GM18519 (cell line): ENCODE results near the gene BEGAIN.

Experiments used
- ATAC-seq: cut with Tn5 transposase; IDR thresholded peaks from one replicate; pipeline ENCODE4 v1.9.1; 2021; ENCODE audit warnings: mild to moderate bottlenecking, moderate library complexity; ENCODE audit not compliant: unreplicated experiment, low FRiP score

The BEGAIN gene

DNA sequence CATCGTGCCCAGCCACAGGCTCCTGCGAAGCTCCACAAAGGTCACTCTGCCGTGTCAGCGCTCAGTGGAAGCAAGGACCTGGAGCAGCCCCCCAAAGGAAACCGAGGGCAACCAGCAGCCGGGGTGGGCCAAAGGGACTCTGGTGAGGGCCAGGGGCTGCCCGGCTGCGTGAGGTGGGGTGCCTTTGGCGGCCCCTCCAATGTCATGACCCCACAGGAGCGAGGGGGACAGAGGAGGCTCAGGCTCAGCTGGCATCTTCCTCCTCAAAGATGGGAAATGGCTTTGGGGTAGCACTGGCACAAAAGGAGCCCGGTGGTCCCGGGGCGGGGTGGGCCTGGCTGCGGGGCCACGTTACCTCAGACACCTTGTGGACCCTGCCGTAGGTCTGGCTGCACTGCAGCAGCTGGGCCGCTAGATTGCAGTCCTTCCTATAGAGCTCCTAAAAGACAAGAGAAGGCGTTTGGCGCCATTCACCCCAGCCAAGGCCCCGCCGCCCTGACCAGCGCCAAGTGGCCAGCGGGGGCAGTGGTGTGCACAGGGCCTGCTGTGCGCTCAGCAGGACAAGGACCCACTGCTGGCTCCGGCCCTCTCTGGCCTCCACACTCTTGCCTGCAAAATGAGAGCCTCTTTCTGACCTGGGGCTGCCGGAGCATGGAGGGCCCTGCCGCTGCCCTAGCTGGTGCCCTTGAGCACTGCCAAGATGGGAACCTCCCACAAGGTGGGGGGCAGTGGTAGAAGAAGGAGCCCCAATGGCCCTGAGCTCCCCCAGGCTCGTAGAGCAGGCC, 46.9 kb downstream of the BEGAIN start:
- ATAC-seq: no peak

DNA sequence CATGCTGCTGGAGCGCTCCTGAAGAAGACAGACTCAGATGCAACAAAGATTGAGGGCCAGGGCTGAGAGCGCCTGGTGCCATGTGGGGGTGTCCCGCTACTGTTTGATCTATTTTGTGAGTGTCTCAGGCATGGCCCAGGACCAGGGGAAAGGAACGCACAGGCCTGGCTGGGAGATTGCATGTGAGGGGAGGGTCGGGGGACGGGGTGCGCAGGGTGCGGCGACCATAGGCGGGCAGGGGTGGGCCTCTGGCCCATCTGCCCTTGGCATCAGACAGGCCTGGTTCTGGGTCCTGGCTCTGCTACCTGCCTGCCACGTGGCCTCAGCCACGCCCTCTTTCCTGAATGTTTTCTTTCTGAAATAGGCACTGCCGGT, 47.5 kb downstream of the BEGAIN start:
- no peak for ATAC-seq

DNA sequence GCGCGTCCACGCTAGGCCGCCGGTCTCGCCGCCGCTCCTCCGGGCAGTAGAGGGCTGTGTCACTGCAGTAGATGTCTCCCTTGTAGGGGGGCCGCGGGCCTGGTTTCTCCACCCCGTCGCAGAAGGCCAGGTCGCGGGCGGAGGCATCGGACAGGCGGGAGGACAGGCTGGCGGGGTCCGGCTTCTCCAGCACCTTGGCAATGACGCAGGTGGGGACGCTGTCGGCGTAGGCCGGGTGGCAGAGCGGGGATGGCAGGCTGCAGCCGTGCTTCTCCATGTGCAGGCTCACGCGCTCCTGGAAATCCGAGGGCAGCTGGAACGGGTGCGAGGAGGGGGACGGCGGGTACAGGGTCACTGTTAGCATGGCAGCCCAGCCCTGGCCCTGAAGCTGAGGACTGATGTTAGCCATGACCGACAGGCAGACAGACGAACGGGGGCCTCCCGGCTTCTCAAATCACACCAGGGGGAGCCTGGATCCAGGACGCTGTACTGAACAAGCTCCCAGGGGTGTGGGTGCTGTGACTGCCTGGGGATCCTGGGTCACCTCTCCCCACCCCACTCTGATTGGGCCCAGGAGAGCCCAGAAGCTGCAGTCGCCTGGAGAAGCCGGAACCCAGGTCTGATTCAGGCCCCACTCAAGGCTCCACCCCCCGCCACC, 48.1 kb downstream of the BEGAIN start:
- no peak for ATAC-seq

DNA sequence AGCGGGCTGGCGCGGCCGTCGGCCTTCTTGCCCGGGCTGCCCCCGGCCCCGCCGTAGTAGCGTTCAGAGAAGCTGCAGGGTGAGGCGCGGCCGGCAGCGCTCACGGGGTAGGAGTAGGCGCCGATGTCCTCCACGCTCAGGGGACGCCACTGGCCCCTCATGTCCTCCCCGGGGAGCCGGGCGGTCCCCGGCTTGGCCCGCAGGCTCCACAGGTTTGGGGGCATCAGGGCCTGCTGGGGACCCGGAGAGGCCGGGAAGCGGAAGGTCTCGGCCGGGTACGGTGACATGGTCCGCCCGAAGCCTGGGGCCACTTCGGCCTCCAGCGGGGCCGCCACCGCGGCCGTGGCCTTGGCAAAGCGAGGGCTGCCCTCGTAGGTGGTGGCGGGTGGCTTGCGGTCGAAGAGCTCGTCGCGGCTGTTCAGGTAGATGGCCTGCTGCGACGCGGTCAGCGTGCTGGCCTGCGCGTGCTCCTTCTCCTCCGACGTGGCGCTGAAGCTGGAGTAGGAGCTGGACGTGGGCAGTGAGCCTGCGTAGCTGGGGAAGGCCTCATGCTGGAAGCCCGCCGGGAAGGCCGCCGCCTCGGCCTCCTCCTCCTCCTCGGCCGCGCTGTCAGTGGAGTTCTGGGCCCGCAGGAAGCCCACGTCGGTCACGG, 48.7 kb downstream of the BEGAIN start:
- ATAC-seq: no peak

DNA sequence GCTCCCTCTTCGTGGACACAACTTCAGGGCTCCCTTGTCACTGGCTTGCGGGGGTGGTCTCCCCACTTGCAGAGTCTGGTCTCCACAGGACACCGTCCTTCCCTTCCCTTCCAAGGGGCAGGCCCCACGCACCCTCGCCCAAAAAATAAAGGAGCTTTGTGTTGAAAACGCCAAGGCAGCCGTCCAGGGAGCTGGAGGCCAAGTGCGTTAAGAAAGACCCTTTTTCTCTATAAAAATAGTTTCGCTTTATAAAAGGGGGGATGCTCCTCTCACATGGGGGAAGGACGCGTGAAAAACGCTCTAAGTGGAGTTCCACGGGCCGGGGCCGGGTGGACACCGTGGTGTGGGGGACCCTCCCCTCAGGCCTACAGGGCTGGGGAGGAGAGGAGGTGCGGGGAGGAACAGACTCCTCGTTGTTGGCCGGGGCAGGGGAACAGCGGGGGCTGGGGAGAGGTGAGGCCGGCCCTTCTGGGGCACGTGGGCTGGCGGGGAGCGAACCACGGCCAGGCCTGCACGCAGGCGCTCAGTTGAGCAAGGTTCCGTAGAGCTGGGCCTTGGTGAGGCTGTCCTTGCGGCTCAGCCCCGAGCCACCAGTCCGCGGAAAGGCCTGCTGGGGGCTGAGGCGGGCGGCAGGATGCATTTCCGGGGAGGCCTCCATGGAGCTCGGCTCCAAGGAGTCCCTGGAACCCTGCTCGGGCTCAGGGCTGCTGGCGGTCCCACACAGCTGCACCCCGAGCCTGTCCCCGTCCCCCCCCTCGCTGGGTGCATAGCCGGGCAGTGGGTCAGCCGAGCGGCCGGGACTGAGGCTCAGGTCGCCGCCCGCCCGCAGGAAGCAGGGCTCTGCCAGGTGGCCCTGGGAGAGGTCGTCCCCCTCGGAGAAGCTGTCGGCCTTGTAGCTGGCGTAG, 49.5 kb downstream of the BEGAIN start:
- no peak for ATAC-seq

DNA sequence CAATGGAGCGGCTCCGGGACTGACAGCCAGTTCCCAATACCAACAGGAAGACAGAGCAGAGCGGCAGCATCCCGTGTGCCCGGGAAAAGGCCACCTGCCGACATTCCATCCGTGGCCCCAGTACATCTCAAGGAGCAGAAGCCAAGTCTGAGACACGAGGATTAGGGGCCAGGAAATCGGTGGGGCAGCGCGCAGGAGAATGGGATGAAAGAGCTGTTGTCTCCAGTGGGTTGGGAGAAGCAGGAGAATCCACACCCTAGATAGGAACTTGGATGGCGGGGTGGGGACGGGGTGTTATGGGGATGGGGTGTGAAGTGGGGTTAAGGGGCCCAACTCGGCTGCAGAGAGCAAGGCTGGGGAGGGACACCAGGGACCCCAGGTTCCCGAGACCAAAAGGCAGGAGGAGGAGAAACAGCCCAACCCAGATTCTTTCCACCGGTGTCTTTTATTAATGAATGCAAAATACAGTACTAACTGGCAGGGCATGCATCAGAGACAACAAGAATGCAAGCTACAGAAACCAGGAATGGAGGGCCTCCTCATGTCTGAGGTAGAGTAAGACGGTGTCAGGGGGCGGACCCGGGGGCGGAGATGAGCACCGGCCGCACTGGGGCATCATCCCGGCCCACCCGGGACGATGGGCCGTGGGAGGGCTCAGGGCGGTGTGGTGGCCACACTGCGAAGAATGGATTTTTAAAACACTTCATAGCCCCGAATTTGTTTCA, 50.3 kb downstream of the BEGAIN start:
- no peak for ATAC-seq

DNA sequence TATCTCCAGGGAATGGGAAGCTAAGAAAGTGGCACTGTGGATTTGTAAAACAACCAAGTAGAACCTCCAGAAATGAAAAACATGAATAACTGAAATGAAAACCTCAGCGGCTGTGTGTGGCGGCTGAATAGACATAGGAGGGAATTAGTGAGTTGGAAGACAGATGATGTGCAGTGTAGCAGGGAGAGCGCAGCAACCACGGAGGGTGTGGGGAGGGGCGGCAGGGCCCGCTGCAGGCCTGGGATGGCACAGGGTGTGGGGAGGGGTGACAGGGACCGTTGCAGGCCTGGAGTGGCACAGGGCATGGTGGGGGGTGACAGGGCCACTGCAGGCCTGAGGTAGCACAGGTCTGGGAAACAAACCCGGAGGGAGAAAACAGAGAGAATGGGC, 51.1 kb downstream of the BEGAIN start:
- ATAC-seq: no peak

DNA sequence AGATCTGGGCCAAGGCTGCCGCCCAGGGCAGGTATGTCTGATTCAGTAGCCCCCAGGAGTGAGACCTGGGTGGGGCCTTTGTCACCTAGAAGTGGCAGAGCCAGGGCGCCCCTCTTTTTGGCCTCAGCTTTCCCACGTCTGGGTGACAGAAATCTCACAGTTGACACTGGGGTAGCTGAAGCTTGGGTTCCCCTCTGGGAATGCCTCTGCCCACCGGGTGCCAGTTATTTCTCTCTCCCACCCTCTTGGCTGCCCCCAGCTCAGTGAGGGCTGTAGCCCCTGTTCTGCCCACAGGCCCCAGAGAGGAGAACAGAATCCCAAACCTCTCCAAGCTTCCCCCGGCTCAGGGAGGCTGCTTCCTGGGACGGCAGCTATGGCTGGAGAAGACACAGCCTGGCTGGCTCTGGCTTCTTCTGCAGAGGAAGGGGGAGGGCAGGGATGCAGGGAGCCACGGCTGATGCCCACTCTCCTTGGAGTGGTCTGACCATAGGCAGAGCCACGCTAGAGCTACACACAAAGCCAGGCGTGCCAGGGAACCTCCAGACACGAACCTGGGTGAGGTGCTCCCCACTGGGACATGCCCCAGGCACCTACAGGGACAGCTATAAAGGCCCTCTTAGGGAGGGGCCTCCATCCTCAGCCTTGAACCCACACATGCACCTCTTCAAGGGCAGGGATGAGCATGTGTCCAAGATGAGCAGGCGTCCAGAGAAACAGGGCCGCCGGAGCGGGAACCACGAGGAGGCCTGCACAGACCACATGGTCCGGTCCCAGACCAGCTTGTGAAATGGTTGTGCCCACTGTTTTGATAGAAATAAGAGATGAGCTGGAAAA, 51.7 kb downstream of the BEGAIN start:
- ATAC-seq: no peak

DNA sequence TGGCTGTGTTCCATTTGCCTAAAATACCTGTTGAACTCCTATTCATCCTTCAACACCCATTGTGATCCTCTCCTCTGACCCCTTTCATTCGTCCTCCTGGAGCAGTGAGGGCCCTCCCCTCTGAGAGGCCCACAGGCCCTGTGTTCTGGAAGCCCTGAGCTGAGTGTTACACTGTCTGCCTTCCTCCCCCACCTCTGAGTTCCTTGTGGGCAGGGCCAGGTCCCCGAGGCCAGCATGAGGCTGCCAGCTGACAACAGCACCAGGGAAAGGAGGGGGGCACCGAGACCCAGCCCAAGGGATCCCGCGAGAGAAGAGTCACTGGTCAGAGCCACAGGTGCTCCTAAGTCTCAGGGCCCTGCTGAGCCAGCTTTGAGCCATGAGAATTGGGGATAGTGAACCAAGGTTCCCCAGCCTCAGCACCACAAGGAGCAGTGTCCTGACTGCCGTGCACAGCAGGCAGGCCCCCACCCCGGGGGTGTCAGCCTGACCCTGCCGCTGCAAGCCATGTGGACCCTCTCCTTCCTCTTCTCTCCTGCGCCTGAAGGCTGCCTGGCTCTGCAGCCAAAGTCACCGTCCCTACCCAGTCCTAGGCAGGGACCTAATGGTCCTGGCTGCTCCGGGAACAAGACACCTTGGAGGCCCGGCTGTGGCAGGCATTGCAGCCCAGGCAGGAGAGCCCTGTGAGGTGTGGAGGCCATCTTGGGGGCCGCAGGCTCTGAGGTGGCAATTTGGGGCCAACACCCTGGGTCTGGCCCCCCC, 52.5 kb downstream of the BEGAIN start:
- ATAC-seq: no peak

DNA sequence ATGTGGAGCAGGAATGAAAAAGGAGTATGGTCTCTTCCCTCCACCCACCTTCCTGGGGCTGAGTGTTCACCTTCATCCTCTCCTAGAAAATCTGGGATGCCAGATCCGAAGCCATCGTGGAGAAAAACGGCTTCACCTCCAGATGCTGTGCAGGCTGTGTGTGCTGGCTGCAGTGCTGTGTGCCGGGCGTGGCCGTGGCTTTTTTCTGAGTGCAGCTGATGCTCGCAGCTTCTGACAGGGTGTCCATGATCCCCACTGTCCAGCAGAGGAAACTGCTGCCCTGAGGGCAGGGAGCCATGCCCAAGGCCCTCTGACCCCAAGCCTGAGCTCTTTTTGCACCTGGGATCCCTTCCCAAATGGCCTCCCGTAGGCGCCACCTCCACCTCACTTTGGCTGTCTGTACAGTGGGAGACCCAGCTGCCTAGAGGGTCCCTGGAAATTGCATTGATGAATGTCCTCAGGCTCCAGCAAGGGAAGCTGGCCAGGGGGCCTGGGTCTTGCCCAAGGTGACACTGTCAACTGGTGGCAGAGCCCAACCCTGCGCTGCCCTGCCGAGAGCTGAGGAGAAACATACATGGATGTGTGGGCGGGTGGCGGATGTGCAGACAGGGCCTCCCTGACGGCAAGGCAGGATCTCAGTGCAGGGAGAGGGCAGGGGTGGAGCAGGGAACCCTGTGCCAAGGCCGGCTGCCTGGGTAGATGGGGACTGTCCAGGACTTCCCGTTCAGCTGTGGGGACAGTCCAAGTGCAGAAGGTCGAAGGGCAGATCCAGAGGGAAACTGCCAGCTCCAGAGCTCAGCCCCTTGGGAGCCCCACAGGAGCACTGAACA, 53.3 kb downstream of the BEGAIN start:
- ATAC-seq: no peak

DNA sequence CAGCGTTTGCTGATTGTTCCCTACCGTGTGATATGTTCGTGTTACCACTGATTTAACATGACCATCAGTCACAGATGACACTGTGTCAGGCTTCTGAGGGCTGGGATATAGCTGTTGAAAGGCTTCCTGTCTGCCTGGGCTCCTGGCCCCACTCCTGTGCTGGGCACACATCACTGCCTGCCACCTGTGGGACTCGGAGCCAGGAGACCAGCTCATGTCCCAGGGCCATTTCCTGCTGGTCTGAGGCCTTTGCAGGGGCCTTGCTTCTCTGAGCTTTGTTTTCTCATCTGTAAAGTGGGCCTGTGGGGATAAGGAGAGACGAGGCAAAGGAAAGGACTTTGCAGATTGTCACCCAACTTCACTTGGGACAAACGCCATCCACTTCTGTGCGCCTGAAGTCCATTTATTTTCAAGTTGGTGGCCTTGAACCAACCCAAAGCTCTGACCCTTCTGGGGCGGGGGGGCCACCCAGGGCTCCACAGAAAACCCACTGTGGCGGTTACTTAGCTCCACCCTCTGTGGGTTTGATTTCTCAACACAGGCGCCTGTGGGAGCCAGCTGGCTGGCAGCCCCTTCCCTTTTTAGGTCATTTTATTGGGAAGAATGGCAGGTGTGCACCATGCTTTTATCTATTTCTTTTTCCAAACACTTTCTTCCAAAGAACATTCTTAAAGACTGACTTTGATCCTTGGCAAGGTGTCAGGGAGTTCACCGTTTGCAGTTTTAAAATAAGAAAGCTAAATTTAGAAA, 54.1 kb downstream of the BEGAIN start:
- no peak for ATAC-seq

DNA sequence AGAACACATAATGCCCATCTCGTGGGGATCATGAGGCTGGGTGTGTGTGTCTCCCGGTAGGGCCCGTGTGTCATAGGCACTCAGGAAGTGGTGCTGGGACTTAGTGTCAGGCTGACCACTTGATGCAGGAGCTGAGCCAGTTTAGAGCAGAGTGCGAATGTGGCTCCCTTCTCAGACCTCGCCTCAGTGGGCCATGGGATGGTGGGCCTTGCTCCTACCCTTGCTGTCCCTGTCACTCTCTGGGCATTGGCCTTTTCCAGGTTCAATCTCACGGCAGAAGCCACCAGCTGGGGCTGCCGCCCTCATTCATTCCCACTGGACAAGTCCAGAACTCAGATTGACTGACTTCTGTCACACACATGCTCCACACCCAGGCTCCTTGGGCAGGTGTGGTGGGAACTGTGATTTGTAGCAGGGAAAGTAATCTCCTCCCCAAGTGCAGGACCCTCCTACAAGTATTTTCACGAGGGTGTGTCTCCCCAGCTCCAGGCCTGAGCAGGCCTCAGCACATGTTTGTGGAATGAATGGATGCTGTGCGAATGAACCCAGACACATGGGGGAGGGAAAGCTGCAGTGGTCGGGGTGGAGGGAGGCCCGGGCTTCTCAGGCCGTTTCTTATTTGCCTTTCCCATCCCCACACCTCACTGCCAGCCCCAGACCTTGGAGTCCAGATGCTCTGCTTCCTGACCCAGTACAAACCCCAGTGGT, 54.9 kb downstream of the BEGAIN start:
- no peak for ATAC-seq

DNA sequence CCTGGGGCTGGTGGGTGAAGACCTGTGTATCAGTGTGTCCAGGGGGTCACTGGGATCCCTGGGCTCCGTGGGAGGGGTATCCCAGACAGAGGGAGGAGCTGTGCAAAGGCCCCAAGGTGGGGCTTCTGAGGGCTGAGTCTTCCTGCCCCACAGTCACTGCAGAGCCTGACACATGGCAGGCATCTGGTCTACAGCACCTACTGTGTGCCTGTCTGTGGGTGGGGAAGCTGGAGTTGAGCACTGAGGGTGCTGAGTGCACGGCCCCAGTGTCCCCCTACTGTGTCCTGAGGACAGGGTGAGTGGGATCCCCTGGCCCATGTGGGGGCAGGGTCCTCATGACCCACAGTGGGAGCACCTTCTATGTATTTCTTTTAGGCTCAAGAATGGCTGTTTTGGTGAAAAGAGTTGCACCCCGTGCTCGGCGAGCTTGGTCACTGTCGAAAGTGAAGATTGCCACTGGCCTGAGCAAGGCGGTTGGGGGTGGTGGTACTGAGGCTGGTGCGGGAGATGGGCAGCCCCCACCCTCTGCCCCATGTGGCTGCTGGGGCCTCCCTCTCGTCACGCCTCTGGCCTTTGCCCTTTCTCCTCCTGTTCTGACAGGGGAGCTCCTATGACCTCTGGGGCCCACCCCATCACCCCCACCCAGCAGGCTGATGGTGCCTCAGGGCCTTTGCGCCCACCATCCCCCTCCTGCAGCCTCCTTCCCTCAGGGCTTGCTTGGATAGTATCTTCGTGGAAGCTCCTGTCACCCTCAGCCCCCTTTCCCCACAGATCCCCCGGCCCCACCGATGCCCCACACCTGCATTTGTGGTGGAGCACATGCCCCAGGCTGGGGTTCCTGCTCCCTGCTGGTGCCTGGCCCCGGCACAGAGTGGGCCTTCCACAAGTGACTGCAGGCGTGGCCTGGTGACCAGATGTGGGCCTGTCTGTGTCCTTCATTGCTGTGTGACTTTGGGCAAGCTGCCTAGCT, 55.8 kb downstream of the BEGAIN start:
- no peak for ATAC-seq

DNA sequence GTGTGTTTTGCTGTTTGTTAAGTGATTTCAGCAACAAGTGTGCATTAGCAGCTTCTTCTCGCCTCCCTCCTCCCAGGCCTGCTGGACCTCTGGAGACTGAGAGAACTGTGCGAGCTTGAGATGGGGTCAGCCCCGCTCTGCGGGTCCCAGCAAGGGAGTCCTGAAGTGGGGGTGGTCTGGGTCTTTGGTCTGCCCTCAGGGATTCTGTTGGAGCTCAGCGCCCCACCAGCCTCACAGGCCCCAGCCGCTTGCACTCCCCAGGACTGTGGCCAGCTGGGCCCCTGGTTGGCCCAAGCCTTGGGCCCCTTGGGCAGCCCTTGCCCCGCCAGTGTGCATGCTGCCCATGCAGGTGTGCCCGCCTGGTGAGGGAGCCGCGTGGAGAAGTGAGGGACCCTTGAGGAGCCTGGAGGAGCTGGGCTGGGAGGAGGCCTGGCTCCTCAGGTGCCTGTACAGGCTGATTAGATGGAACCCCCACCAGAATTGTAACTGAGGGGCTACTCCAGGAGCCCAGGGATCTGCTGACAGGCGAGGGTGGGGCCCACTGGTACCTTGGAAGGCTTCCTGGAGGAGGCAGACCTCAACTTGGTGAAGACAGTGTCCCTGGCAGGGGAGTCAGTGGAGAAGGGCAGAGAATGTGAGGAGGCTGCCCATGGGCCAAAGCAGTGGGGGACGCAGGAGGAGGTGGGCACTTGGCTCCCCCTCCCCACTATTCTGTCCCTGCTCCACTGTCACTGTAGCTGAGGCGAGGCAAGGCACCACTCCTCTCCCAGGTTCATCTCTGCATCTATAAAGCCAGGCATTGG, 56.7 kb downstream of the BEGAIN start:
- no peak for ATAC-seq
